Measurements from ENCODE around the gene GLI2. TPM values are rescaled to one million over a fixed set of nuclear protein-coding genes. Genes with fewer than 3 reads are reported as not detected.

GLI2 gene
- total and polyA plus RNA-seq, 2 of the 13 experiments (the other 11 are each of a cell fraction or from before 2014, with no cell fraction given): not detected

GRCh38 chr2:120758181-120759144, 22.8 kb downstream of the GLI2 start (continued):
- TF ChIP-seq GABPA (IDR thresholded peaks at IDR 0.05; ENCODE audit: low read depth, low read length) (no peak), GABPA (CRISPR knock-in tag; IDR thresholded peaks at IDR 0.05; ENCODE audit: low read depth) (0 out of 2 replicates have a peak, but pooled peaks have one; percentile 14)

- no peak for FAIRE-seq
- peaks cover 4 to 61% of the 10 kb centered on the region in 2 experiments; a peak in 3 of 5 replicates for H3K27me3 ChIP-seq (ENCODE audit: control insufficient read depth in 1 of 2, insufficient read depth in 2 of 2, low read length in 2 of 2)
- BruUV-seq (replicated peaks): no TSS peak
- no peak for DNase-seq (ENCODE audit: low spot score)
- no peak overlapping the region for H2AFZ ChIP-seq (ENCODE audit: low read length)
- no peak for ATAC-seq
- no peak overlapping the region for H3K4me2 ChIP-seq (ENCODE audit: low read depth, low read length)
- H3K4me3 ChIP-seq (replicated peaks in 1 of 3; ENCODE audit: insufficient read depth in 1 of 3, low read depth in 2 of 3, low read length in 3 of 3): no peak overlapping the region
- no peaks in the 10 kb centered on the region for H3K36me3 ChIP-seq (replicated peaks in 1 of 2; ENCODE audit: control insufficient read depth in 1 of 2, insufficient read depth in 2 of 2, low read length in 2 of 2)
- no peaks in the 10 kb centered on the region for H3K4me1 ChIP-seq (ENCODE audit: insufficient read depth, low read length)
- no peaks in the 10 kb centered on the region for H4K20me1 ChIP-seq (ENCODE audit: insufficient read depth, low read length)
- CTCF ChIA-PET (ENCODE audit: low intra/inter-chr PET ratio, low total read pairs): no interaction called here
- intact Hi-C loops (cut with micrococcal nuclease; ENCODE audit: unreplicated experiment) (no loop called here), in situ Hi-C loops (cut with HindIII; ENCODE audit: extremely low pct_ligation_motif_present, low pct_unique_long_range_greater_than_20kb) (no loop called here)
- no peaks in the 10 kb centered on the region for H3K79me2 ChIP-seq (ENCODE audit: insufficient read depth, low read length)
- H3K9ac ChIP-seq (ENCODE audit: insufficient read depth, low read depth, low read length): no peak overlapping the region
- WGBS (ENCODE audit: low lambda C conversion rate): 17% methylated on average over 7 of the region's 7 CpGs
- H3K27ac ChIP-seq (ENCODE audit: extremely low read length, insufficient read depth, low read length): no peak overlapping the region
- H3K9me3 ChIP-seq (ENCODE audit: low read length): no peaks in the 10 kb centered on the region
- POLR2A ChIA-PET: no interaction called here
- TF ChIP-seq GTF3A (CRISPR knock-in tag; conservative IDR thresholded peaks at IDR 0.05) (no peak), TIGD3 (CRISPR knock-in tag; IDR thresholded peaks at IDR 0.05; ENCODE audit: borderline replicate concordance) (no peak), ZBTB40 (IDR thresholded peaks at IDR 0.05) (no peak), ZBTB40 (CRISPR knock-in tag; IDR thresholded peaks at IDR 0.05) (no peak), ARNT (IDR thresholded peaks at IDR 0.05) (no peak), FOXK1 (CRISPR knock-in tag; IDR thresholded peaks at IDR 0.05; ENCODE audit: borderline replicate concordance, low read depth) (no peak), ZMAT5 (CRISPR knock-in tag; IDR thresholded peaks at IDR 0.05; ENCODE audit: borderline replicate concordance, low read depth) (no peak), HMG20B (CRISPR knock-in tag; conservative IDR thresholded peaks at IDR 0.05) (no peak)
Observed at GRCh38 chr2:120759543-120760331, 24.1 kb downstream of the GLI2 start.
